Small intestine (tissue), 7 donors: ENCODE data around the gene POLD2. TPM values are rescaled to one million over a fixed set of nuclear protein-coding genes. Genes with fewer than 3 reads are reported as not detected.

ENCODE experiments used
- DNase-seq, 2 donors: peaks; one replicate each; pipeline versions ENCODE4 v3.0.0 to v3.0.0-alpha.2; 2013
- FAIRE-seq: peaks from 2 replicates; lab custom pipeline; 2012; peaks lifted over from hg19 to GRCh38; lab: Jason Lieb, UNC
- H3K27ac ChIP-seq, 3 donors: one replicate each; pipeline ENCODE4 v1.5.1; 2013; ENCODE audit warnings: low read length in 2 of 3, mild to moderate bottlenecking in 2 of 3, control low read depth in 1 of 3, inconsistent platforms in 1 of 3, low read depth in 1 of 3, moderate library complexity in 1 of 3
- H3K27me3 ChIP-seq, 3 donors: one replicate each; pipeline ENCODE4 v1.6.1; 2013; ENCODE audit warnings: low read length in 3 of 3, inconsistent platforms in 1 of 3; ENCODE audit not compliant: control insufficient read depth in 3 of 3, insufficient read depth in 3 of 3
- H3K36me3 ChIP-seq, 3 donors: one replicate each; pipeline ENCODE4 v1.6.1; 2013; ENCODE audit warnings: low read length in 3 of 3, inconsistent platforms in 1 of 3, low read depth in 1 of 3, mild to moderate bottlenecking in 1 of 3, moderate library complexity in 1 of 3; ENCODE audit not compliant: control insufficient read depth in 3 of 3, insufficient read depth in 2 of 3
- H3K4me1 ChIP-seq, 3 donors: one replicate each; pipeline ENCODE4 v1.6.1; 2013; ENCODE audit warnings: low read length in 2 of 3, inconsistent platforms in 1 of 3, low read depth in 1 of 3, mild to moderate bottlenecking in 1 of 3, moderate library complexity in 1 of 3; ENCODE audit not compliant: control insufficient read depth in 3 of 3, insufficient read depth in 2 of 3
- H3K4me3 ChIP-seq, 3 donors: one replicate each; pipeline ENCODE4 v1.5.1; 2013; ENCODE audit warnings: low read length in 3 of 3, control low read depth in 1 of 3, inconsistent platforms in 1 of 3, low read depth in 1 of 3, mild to moderate bottlenecking in 1 of 3, moderate library complexity in 1 of 3
- H3K9me3 ChIP-seq, 2 donors: one replicate each; pipeline ENCODE4 v1.6.1; 2013; ENCODE audit warnings: low read depth in 1 of 2, low read length in 1 of 2; ENCODE audit not compliant: control insufficient read depth in 2 of 2, insufficient read depth in 1 of 2
- WGBS, 3 donors: extraction: QIAGEN DNeasy Blood & Tissue Kit; methylation state at CpG; one replicate each; pipeline ENCODE4 v1.1.7; 2013; 5-methylcytosine and 5-hydroxymethylcytosine counted together
- polyA plus RNA-seq, 4 donors: library from polyadenylated mRNA; stranded (reverse) in 3 of 4; unstranded in 1 of 4; fragments of 200-250 nt in 3 of 4; fragments of 120-200 nt in 1 of 4; gene quantifications; one replicate each; pipeline versions ENCODE4 v1.2.1 to v1.2.3, GENCODE V29; 2013
- donor health status: healthy with polysubstance abuse.
- donor health status: control.
- donor health status: control.
- donor health status: Bipolar disorder and iron deficiency.
- donor health status: healthy.

The POLD2 gene
- polyA plus RNA-seq, 4 donors, result 13.6 to 82.4 (median 42.4) TPM

DNA sequence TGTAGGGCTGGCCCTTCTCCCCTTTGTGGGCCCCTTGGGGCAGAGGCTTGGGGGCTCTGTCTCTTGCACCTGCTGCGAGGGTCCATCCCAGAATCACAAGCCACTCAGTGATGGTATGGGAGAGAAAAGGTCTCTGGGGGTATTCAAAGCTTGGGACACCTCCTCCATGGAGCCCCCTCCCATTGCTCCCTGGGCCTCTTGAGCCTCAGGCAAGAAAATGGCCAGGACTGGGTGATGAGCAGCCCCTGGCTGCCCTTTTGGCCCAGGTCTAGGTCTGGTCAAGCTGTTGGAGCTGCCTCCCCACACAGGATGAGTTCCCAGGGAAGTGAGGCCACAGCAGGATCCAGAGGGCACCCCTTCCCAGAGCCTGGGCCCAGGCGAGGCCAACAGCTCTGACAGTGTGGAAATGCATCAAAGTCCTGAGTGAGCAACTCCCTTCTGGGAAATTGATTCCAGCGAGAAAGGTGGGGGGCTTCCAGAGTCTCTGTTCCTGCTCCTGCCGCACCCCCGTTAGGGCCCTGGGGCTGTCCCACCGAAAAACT is 21.1 kb upstream of the POLD2 start:
- 91 to 93% (median 91%) methylated on average over 6 of the region's 6 CpGs for WGBS, 3 donors
- no peak overlapping the region for H3K27ac ChIP-seq
- no peak for FAIRE-seq
- no peaks in the 10 kb centered on the region for H3K9me3 ChIP-seq
- H3K4me3 ChIP-seq, result no peak overlapping the region
- no peaks in the 10 kb centered on the region for H3K36me3 ChIP-seq
- H3K4me1 ChIP-seq, result peaks cover 0 to 20% (median 0%) of the 10 kb centered on the region in 3 donors
- no peak for DNase-seq
- peaks cover 0 to 44% (median 3%) of the 10 kb centered on the region in 3 donors for H3K27me3 ChIP-seq

DNA sequence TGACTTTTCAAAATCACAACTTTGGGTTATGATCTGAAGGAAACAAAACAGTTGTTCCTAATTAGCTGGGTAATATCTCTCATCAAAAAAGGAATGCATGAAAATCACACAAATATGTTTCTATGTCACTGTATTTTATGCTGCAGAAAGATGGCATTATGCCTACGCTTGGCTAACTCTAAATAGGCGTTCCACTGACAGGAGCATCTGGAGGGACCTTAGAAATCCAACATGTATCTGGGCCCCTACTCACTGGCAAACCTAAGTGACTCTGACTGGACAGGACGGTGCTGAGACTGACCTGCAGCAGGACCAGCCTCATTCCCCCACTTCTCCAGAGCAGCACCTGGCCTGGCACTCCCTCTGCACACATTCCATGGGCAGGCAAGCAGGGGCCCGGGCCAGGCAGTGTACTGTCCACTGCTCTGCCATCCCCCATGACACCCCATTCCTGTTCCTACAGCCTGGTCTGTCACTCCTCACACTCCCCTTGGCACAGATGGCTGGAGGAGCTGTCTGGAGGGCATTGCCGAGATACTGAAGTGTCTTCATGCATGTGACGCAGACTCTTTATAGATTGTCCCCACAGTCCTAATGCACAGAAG is 20.4 kb upstream of the POLD2 start:
- peaks cover 0 to 20% (median 0%) of the 10 kb centered on the region in 3 donors for H3K4me1 ChIP-seq
- FAIRE-seq (no peak), DNase-seq (no peak)
- WGBS, 3 donors, result 77 to 82% (median 79%) methylated on average over 6 of the region's 6 CpGs
- no peak overlapping the region for H3K27ac ChIP-seq
- H3K4me3 ChIP-seq, result no peak overlapping the region
- peaks cover 0 to 41% (median 3%) of the 10 kb centered on the region in 3 donors for H3K27me3 ChIP-seq
- H3K36me3 ChIP-seq, result no peaks in the 10 kb centered on the region
- H3K9me3 ChIP-seq, result no peaks in the 10 kb centered on the region

DNA sequence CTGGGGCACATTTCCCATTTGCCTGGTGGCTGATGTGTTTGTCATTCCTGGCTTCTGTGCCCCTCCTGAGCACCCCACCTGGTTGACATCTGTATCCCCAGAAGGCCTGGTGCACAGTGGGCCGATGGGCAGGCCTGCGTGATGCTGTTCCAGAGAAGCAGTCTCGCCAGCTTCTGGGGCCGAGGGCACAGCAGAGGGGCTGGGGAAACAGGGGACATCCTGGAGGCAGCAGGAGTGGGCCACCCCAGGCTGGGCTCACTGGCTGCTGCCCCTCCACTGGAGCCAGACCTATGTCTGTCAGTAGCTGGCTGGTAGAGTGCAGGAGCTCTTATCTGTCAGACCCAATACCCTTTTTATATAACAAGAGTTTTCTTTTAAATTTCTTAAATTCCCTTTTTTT is 18.7 kb upstream of the POLD2 start:
- Histone ChIP-seq H3K27me3 (peaks cover 0 to 32% (median 3%) of the 10 kb centered on the region in 3 donors), H3K27ac (no peak overlapping the region), H3K9me3 (no peaks in the 10 kb centered on the region), H3K4me3 (no peak overlapping the region), H3K36me3 (no peaks in the 10 kb centered on the region), H3K4me1 (peaks cover 0 to 15% (median 0%) of the 10 kb centered on the region in 3 donors)
- DNase-seq, result no peak
- WGBS, 3 donors, result 89 to 99% (median 91%) methylated on average over 4 of the region's 4 CpGs
- FAIRE-seq, result no peak

DNA sequence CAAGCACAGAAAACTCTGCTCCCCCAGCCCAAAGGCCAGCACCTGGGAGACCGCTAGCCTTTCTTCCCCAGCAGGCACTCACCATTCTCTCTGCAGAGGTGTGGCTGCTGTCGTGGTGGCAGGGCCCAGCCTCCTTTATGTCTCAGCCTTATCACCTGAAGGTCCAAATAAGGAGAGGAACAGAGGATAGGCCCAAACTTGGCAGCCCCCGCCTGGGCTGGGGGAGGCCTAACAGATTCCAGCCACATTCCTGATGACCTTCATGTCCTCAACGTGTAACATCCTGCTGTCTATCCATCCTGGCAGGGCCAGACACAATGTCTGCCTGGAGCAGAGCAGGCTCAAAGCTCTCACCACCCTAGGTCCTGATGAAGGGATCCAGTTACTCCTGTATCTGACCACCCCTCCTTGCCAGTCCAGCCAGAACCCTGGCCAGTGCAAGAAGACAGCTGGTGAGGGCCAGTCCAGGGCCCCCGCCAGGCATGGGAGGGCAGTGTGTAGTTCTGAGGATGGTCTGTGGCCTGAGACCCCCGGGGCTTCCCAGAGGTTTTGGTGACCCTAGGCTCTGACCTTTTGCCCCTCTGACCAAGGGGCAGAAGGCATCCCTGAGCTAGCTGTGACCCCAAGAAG is 18.0 kb upstream of the POLD2 start, which contains the start of gene MYL7:
Gene MYL7 (minus strand): TSS at position 112 of the 630 bp plus-strand sequence. CDS start 27 bp downstream, at position 85.
- Histone ChIP-seq H3K27me3 (peaks cover 0 to 25% (median 3%) of the 10 kb centered on the region in 3 donors), H3K4me3 (no peak within 1 kb of the TSS), H3K9me3 (no peaks in the 10 kb centered on the region), H3K36me3 (no peaks in the 10 kb centered on the region), H3K4me1 (peaks cover 0 to 9% (median 0%) of the 10 kb centered on the region in 3 donors), H3K27ac (no peak within 1 kb of the TSS)
- FAIRE-seq, result no peak
- DNase-seq, result no peak
- 65 to 76% (median 75%) methylated on average over 6 of the region's 6 CpGs for WGBS, 3 donors

DNA sequence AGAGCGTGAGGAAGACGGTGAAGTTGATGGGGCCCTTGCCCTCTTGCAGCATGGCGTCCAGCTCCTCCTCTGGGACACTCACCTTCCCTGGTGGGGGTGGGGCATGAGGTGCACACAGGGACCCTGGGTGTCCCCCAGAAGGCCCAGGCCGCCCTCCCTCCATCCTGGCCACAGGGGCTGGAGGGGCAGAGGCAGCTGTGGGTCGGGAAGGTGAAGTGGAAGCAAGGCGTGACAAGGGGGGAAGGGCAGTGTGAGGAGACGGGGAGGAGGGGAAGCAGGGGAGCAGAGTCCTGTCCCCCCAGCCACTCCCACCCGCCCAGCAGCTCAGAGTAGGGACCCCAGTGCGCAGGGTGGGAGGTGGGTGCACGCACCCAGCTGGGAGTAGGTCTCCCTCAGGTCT is 17.0 kb upstream of the POLD2 start:
- H3K4me1 ChIP-seq, result peaks cover 0 to 2% (median 0%) of the 10 kb centered on the region in 3 donors
- no peak overlapping the region for H3K4me3 ChIP-seq
- 76 to 82% (median 78%) methylated on average over 9 to 10 of the region's 10 CpGs for WGBS, 3 donors
- DNase-seq, result no peak
- no peaks in the 10 kb centered on the region for H3K9me3 ChIP-seq
- peaks cover 0 to 17% (median 3%) of the 10 kb centered on the region in 3 donors for H3K27me3 ChIP-seq
- no peak overlapping the region for H3K27ac ChIP-seq
- no peak for FAIRE-seq
- no peaks in the 10 kb centered on the region for H3K36me3 ChIP-seq

DNA sequence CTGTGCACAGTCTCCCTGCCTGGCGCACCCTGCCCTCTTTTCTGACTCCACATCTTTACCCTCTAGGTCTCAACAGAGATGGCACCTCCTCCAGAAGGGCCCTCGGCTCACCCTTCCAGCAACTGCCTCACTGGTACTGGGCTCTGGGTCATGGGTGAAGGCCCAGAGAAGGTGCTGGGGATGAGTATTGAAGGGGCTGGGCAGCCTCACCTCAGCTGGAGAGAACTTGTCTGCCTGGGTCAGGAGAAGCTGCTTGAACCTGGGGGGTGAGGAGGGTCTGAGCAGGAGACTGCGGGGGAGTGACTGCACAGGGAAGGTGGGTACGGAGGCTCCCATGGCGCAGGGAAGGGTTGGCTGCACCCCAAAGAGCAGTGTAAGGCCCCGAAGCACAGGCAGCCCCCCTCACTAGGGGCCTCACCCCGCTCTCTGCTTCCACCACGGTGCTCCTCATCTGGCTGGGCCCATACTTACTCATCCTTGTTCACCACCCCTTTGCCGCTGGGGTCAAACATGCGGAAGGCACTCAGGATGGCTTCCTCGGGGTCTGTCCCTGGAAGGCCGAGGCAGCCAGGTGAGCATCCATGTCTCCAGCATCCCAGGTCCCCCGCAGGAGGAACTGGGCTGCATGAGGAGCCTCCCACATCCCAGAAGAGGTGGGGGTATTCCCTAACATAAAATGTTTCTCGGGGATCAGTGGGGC is 16.1 kb upstream of the POLD2 start:
- DNase-seq (no peak), FAIRE-seq (no peak)
- Histone ChIP-seq H3K9me3 (no peaks in the 10 kb centered on the region), H3K4me1 (no peaks in the 10 kb centered on the region), H3K27me3 (peaks cover 0 to 8% (median 0%) of the 10 kb centered on the region in 3 donors), H3K36me3 (no peaks in the 10 kb centered on the region), H3K4me3 (no peak overlapping the region), H3K27ac (no peak overlapping the region)
- 87 to 93% (median 90%) methylated on average over 14 of the region's 14 CpGs for WGBS, 3 donors

DNA sequence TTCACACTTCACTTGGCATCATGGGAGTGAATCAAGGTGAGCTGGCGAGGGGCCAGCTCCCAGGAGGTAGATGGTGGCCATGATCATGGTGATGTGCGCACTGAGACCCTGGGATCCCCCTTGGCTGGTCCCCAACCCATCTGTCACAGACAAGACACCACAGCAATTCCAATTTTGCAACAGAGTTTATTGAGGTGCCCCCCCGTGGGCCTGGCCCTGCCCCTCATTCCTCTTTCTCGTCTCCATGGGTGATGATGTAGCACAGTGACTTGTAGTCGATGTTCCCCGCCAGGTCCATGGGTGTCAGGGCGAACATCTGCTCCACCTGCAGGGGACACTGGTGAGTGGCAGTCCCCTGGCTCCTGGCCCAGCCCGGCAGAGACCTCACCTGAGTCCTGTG is 15.3 kb upstream of the POLD2 start:
- H3K27me3 ChIP-seq, result peaks cover 0 to 3% (median 0%) of the 10 kb centered on the region in 3 donors
- WGBS, 3 donors, result 70 to 80% (median 78%) methylated on average over 8 of the region's 8 CpGs
- no peak for FAIRE-seq

DNA sequence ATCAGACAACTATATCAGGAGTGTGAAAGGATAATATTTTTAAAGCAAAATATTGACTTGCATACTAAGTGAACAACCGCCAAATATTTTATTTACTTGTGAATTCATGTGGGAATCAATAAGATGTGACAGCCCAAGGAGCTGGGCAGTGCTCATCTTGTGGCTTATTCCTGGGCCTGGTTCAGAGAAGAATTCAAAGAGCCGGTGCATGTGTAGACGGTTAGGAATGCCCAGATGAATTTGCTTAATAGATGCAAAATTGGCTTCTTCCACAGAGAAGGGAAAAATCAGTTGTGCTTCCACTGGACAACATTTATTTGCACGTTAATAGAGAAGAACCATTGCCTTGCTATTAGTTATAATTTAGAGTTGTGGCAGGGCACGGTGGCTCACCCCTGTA is 13.4 kb upstream of the POLD2 start:
- Histone ChIP-seq H3K9me3 (no peaks in the 10 kb centered on the region), H3K27ac (no peak overlapping the region), H3K36me3 (no peaks in the 10 kb centered on the region), H3K4me3 (no peak overlapping the region), H3K4me1 (no peaks in the 10 kb centered on the region), H3K27me3 (peaks cover 0 to 3% (median 0%) of the 10 kb centered on the region in 3 donors)
- no peak for FAIRE-seq
- WGBS, 3 donors, result 89 to 92% (median 91%) methylated on average over 5 of the region's 5 CpGs
- no peak for DNase-seq

More for the DNA sequence above, 15.3 kb upstream of the POLD2 start:
- Histone ChIP-seq H3K4me3 (no peak overlapping the region), H3K4me1 (no peaks in the 10 kb centered on the region), H3K27ac (no peak overlapping the region), H3K36me3 (no peaks in the 10 kb centered on the region), H3K9me3 (no peaks in the 10 kb centered on the region)
- no peak for DNase-seq
